ENCODE measurements around the gene RIT2.

RIT2 gene

DNA sequence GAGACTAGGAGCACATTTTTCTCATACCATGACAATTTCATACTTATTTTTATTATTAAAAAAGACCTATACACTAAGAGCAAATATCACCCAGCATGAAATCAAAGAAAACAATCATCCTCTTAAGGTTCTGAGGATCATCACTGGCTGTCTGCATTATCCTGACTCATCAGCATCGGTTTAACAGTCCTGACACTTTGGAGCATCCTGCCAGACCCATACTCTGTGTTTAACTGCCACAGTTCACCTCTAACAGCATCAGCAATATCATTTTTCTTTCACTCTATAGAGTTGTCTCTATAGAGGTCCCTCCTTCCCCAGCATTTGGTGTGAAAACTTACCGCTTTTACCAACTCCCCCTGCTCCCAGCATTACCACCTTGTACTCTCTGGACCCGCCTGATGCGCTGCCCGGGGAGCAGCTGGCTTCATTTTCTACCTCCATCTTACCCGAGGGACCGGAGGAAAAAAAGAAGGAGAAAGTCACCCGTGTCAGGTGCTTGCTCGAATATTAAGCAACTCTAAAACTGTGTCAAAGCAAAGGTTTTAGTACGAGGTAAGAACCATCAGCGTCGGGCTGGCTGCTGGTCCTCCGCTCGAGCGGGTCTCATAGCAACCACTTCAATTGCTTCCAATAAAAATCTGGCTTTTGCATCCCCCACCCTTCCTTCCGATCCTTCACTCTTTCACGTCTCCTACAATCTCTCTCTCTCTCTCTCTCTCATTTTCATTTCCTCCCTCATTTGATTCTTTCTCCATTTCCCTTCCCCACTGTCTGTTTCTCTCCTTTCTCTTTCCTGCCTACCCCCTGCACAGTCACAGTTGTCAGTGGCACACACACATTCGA is at the start of gene RIT2:
RIT2 (minus strand) TSS at position 610 of the 846 bp plus-strand sequence.
- DNase-seq (ENCODE audit: low read depth): no peak

DNA sequence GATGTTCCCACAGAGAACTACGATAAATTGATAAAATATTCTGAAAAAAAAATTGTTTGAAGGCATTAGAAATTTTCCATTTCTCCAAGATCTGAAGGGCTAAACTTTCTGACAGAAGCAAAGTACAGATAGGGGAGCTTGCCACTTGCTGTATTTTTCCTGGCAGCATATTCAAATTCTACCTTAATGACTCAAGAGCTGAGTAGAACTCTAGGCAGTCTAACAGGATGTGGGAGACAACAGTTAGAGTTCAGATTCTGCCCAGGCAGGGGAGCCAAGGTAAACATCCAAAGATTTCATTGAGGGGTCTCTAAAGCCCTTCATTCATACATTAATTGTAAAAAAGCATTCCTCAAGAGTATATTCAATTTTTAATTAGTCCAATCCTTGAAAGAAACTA is 46.0 kb upstream of the RIT2 start:
- DNase-seq (ENCODE audit: low read depth): no peak

DNA sequence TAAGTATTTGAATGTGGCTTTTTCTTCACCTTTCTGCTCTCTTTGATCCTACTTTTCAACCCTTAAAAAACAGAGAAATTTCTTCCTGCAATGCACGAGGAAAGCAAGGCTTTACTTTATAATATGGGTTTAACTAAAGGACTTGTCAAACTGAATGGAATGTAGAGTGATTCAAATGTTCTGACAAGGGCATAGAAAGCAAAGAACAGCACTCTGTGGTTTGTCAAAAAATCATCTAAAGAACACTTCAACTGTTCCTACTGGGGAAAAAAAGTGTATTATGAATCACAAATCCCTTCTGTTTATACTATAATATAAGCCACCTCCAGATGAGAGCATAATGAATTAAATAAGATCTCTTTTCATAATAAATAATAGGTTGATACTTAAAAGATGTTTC is 45.0 kb upstream of the RIT2 start:
- no peak for DNase-seq (ENCODE audit: low read depth)

DNA sequence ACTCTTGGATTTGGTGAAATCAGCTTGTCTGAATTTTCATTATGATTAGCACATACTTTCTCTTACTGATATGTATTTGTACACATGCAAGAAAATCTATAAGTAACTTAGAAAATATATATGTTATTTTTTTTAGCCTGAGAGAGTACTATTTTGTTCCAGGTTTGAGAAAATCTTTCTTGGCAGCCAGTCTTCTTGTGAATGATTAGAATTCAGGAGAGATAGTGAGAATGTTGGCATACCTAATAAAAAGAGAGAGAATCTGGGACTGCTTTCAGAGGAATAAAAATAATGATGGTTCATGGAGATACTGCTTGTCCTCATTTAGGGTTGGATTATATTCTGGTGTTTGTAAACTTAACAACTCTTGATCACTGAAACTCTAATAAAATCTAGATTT is 44.4 kb upstream of the RIT2 start:
- no peak for DNase-seq (ENCODE audit: low read depth)

DNA sequence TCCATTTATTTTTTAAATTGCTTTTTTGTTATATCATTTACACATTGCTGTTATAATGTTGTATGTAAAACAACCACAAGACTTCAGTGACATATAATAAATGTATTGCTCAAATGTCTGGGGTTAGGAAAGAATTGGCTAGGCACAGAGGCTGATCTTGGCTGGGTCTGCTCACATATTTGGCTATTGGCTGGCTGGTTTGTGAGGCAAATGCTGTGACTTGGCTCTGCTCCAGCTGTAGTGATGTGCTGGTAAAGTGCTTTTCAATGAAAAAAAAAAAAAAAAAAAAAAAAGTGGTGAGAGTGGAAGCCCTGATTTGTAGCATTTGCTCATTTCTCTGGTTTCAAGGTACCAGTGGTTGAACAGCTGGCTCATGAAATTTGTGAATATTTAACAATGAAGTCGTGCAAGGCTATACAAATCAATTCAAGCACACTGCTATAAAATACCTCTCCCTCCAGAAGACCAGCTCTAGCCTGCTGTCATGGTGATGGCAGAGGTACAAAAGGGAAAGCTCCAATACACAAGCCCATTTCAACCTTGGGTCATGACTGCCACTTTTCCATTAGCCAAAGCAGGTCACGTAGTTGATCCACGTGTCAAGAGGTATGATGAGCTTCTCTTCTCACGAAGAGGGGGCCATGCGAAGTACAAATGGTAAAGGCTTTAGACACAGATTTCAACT is 43.7 kb upstream of the RIT2 start:
- no peak for DNase-seq (ENCODE audit: low read depth)

DNA sequence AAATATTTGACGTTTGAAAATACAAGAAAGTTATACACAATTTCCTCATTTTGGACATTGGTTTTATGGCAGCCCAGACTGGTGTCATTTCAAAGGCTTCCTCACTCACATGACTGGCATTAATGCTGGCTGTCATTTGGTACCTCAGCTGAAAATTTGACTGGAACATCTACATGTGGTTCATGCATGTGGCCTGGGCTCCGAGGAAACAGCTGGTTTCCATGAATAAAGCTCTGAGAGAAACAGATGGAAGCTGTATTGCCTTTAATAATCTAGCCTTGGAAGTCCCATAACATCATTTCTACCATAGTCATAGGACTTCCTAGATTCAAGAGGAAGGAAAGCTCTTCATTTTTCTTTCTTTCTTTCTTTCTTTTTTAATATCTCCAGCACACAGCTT is 42.9 kb upstream of the RIT2 start:
- no peak for DNase-seq (ENCODE audit: low read depth)

DNA sequence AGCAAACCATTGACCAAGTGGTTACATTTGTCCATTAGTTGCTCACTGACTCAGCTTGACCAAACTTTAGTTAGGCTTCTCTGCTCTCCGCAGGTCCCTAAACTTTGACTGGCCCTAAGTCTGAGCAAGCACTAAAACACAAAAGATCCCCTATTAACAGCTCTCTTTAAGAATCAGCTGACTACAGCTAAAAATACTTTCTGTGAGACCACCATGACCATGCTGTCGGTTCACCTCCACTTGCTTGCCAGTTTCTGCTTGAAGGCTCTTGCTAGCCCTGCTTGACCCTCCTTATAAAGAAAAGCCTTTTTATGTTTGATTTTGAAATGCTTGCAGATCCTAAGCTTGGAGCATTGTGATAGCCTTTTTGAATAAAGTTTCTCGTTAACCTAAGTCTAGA is 40.4 kb upstream of the RIT2 start:
- no peak for DNase-seq (ENCODE audit: low read depth)

DNA sequence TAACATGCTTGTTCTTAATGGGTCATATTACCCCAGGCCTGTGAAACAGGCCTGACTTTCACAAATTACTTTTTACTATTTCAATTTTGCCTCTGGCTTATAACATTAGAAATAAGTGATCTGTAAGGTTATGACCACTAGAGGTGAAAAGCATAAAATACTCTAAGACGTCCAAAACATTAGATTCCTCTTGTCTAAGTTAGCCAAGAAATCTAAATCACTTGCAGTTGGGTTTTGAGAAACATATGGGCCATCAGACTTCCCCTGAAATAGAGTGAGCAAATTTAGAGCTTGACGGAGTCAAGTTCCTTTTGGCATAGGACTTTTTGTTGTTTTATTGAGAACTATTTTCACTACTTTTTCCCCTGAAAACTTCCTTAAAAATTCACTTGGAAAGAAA is 32.7 kb upstream of the RIT2 start:
- no peak for DNase-seq (ENCODE audit: low read depth)

DNA sequence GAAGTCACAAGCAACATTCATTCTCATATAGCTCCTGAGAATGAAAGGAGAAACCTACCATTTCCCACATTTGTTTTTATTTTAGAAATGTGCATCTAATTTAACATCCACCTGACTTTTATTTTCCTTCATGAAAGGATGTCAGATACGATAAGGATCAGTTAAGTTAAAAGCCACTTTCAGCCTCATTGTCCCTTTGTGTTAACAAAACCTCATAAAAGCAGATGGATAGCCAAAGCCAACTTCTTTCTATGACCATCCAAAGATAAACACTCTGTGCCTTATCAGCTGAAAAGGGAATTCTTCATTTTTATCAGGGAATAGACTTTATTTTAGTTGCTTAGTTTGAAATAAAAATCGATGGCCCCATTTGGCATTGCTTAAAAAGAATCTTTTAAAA is 25.7 kb upstream of the RIT2 start:
- DNase-seq (ENCODE audit: low read depth): no peak

DNA sequence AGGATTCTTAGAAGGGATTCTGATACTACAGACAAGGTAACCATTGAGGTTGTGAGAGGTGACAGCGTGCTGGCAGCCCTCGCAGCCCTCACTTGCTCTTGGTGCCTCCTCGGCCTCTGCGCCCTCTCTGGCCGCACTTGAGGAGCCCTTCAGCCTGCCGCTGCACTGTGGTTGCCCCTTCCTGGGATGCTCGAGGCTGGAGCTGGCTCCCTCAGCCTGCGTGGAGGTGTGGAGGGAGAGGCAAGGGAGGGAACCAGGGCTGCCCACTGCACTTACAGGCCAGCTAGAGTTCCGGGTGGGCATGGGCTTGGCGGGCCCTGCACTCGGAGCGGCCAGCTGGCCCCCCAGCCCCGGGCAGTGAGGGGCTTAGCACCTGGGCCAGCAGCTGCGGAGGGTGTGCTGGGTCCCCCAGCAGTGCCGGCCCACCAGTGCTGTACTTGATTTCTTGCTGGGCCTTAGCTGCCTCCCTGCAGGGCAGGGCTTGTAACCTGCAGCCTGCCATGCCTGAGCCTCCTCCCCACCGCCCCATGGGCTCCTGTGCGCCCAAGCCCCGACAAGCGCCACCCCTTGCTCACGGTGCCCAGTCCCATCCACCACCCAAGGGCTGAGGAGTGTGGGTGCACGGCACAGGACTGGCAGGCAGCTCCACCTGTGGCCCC is 23.9 kb upstream of the RIT2 start:
- no peak for DNase-seq (ENCODE audit: low read depth)

DNA sequence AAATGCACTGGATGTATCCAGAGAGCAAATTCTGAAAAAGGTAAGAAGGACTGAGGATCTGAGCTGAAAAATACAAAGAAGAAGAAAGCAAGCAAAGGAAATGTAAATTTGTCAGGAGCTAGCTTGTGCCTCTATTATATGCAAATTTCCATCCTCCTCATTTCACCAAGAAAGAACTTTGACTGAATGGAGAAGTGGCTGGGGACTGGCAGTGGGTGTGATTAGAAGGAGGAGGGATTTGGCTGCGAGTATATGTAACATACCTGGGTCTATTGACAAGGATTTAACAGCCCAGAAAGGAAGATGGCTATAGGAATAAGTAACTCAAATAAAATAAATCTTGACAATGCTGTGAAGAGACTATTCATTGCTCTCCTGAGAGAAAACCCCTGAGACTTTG is 19.4 kb upstream of the RIT2 start:
- no peak for DNase-seq (ENCODE audit: low read depth)

DNA sequence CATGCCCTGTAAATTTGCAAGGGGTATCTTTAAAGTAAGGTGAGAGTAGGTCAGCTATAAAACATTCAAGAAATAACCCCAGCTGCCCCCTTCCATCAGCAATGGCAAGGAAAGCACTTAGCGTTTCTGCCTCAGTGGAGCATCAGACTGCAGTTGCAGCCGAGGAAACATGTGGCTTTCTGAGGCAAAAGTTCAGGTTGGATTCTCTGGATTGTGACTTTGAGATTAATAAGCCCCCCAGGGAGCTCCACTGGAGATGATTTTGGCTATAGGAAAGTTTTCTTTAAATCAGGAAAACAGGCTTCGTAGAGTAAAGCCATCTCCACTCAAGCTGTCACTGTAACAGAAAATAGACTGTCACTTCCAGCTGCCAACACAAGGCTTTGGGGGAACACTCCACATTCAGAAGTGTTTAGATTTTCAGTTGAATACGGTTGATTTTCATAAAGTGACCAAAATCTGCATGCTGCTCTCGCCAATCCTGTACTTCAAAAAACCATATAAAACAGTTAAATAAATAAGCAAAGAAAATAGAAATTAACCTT is 15.3 kb upstream of the RIT2 start:
- no peak for DNase-seq (ENCODE audit: low read depth)

DNA sequence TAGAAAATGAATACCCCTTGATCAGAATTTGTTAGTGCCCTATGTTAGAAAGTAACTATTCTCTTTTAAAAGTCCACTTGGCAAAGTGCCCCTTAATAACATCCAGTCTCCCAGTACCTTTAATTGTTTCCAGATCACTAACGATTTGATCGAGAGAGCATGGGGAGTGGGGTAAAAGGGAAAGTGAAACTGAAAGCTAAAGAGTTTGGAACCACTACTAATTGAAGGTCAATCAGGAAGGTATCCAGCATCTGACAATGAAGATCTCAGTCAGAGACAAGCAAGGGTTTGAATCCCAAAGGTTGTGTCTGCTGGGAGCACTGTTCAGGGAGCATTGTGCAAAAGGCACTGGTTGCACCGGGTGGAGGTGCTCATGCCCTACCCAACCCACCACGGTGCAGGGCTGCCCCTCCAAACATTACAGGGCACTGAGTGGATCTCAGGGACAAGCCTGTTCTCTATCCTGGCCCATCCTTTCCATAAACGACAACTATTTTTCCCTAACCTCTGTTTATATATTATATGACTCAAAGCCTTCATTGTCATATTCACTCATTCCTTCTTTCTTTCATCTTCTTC is 14.6 kb upstream of the RIT2 start:
- DNase-seq (ENCODE audit: low read depth): no peak

DNA sequence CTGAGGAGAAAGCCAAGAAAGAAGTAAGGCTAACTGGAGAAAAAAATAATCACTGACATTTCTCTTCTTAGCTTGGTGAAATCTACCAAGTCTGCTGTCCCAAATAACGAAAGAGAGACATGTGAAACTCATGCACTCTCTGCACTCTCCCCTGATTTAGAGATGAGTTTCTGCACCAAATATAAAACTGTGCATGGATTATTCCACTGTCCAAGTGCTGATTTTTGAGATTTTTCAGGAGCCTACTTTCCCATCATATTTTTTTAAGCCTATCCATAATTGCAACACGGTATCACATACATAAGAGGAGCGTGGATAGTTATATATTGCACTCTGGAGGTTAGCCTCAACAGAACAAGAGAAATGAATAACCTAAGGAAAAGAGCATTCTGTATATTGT is 10.0 kb upstream of the RIT2 start:
- no peak for DNase-seq (ENCODE audit: low read depth)

DNA sequence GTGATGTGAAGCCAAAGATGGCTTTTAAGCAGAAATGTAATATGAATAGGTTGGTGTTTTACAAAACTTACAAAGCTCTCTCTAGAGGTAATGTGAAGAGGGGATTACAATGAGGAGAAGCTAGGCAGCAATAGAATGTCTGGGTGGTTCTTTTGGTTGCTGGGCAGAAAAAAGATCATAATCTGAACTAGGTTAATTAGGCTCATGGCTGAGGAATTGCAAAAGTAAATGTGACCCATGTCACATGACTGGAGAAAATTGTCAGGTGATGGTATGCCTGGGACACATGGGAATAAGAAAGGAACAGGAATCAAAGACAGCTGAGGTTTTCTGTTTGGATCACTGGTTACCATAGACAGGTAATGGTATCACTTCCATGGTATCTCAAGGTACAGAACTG is 7.5 kb upstream of the RIT2 start:
- no peak for DNase-seq (ENCODE audit: low read depth)

DNA sequence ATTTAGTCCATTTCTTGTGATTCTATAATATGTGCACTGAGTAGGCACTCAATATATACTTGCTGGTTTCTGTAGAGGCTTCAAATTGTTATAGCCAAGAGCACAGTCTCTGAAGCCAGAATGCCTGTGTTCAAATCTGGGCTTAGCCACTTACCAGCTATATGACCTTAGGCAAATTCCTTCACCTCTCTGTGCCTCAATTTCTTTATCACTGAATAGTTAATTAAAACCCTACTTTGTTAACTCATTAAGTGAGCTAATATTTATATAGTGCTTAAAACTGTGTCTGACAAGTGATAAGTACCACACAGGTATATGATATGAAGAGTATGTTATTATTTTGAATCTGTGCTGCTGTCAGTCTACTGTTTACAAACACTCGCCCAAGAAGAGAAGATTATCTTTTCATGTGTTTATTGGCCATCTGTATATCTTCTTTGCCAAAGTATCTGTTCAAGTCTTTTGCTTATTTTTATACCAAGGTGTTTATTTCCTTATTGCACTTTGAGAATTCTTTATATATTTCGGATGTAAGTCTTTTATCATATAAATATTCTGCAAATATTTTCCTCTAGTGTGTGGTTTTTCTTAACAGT is 1.3 kb upstream of the RIT2 start:
- DNase-seq (ENCODE audit: low read depth): no peak

DNA sequence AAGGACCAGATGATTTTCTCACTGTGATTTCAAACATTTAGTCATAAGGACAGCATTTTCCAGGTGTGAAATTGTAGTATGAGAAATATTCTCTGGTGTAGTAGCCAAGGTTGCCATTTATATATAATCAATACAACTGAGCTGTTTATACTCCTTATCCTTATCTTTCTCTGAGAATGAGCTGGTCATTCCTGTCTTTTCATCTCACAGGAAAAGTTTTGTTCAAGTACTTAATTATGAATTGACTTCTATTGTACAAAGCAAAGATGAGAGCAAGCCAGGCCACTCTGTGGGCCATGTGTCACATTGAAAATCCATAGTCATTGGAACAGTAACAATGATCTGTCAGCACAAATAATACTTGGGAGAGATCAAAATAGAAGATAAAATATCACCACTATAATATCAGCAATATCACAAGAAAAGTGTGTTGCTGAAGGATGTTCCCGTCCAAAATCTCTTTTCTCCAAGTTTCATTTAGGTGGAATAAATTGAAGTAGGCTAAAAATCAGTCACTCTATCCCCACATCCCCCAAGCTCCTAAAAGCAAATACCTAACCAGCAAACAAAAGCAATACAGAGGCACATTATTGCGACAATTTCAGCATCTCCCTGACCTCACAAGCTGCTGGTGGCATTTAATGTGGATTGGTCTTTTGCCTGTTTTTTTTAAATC is 2.1 kb downstream of the RIT2 start:
- DNase-seq (ENCODE audit: low read depth): no peak

DNA sequence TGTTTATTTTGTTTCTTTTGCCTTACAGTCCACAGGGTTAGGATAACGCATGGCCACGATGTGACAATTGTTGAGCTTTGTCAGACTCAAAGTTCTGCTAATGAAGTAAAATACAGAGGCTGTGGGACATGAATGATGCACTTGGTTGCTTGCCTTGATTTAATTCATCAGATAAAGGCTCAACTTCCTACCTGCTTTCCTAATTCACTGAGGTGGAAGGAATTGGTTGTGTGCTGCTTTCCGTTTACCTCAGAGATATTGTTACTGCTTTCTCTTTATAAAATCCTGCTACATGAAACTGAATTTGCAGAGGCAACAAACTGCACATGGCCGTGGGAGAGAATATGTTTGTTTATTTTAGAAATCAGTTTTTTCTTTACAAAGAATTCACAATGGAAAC is 6.6 kb downstream of the RIT2 start:
- no peak for DNase-seq (ENCODE audit: low read depth)

DNA sequence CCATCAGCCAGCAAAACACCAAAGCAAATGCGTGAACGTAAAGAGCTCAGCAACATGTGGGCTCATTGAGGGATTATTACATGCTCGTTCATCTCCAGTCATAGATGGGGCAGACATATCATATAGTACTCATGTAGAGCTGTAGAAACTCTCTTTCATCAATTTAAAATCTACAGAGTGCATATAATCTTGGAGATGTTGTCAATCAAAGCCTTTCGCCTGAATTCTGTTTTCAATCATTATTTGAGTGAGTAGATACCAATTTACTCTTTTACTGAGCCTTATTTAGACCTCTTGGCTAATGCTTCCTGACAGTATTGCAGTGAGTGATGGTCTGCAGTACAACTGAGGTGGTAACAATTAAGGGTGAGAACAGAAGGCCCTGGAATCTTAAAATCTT is 7.0 kb downstream of the RIT2 start:
- DNase-seq (ENCODE audit: low read depth): no peak

DNA sequence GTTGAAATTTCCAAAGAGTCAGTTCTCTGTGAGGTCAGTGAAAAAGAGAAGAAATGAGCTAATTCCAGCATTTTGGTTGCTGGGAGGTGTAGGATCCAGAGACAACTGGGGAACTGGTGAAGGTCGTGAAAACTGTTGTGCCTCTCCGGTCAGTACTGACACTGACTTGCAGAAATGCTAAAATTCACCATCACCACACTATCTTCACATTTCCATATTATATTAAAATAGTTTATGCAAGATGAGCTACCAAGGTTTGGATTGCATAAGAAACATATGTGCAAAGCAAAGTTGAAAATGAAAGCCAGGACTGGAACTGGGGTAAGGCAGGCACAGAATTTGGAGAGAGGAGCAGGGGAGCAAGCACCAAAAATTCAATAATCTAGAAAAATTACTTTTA is 21.8 kb downstream of the RIT2 start:
- DNase-seq (ENCODE audit: low read depth): no peak

DNA sequence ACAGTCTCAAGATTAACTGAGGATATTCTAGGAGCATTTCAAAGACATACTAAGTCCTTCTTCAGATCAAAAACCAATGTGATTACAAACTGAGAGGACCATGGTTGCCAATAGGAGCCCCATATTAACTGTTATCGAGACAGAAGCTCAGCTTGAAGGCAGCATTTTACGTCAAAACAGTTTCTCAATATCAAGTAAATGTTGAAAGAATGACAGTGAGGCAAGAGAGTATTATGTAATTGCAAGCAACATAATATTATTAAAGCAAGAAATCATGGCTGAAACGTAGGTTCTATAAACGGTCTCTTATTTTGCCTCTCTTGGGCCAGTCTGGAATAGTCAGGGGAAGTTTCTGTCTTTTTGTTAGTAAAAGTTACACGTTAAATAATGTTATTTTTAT is 22.9 kb downstream of the RIT2 start:
- no peak for DNase-seq (ENCODE audit: low read depth)

DNA sequence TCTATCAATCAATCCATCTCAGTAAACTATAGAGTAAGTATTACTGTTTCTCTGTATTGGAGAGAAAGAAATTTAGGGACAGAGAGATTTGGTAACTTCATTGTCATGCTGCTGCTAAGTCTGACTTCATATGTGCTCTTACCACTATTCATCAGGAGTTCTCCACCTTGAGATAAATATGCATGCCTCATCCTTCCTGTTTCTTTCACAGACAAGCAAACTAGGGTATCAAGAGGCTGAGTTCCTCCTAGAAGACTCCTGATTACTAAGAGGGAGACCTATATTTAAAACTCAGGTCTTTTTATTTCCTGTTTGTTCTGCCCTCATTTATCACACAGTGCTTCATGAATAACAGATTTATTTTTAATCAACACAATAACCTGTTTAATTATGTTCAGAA is 34.1 kb downstream of the RIT2 start:
- DNase-seq (ENCODE audit: low read depth): no peak
